Superior temporal gyrus (tissue), 1 donor: Measurements from ENCODE around the gene SLC7A10.
A peak's percentile ranks its signal among the peaks of the same experiment; 100 is the strongest.
"Not testable (repeated sequence)": the region's sequence is repeated elsewhere in the genome, so short reads cannot be mapped to it uniquely, and the experiment has no call there.

Experiments used
- DNase-seq: peaks from one replicate; pipeline ENCODE4 v3.0.0-alpha.2; 2016; ENCODE audit errors: extremely low spot score

Gene SLC7A10

DNA sequence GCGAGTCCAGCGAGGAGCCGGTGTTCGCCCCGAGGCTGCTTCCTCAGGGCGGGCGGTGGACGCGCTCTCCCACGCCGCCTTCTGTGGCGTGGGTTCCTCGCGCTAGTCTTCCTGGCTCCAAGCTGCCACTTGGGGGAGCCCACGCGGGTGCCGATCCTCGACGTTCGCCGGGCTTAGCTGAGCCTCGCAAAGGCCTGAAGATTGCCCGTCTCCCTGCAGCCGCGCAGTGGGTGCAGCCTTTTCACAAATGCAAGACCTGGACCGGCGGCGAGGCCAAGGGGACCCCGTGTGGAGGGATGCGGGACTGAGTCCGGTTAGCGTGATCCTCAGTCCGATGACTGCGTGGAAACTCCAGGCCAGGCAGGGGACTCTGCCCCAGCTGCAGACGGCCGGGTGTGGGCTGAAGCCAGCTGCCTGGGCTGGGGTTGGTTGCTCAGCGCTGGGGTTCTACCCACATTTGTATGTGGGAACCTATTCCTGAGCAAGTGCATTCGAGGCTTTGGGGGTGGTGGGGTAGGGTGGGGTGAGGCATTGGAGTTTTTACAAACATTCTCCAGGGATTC lies 48.2 kb downstream of the SLC7A10 start:
- DNase-seq: no peak

DNA sequence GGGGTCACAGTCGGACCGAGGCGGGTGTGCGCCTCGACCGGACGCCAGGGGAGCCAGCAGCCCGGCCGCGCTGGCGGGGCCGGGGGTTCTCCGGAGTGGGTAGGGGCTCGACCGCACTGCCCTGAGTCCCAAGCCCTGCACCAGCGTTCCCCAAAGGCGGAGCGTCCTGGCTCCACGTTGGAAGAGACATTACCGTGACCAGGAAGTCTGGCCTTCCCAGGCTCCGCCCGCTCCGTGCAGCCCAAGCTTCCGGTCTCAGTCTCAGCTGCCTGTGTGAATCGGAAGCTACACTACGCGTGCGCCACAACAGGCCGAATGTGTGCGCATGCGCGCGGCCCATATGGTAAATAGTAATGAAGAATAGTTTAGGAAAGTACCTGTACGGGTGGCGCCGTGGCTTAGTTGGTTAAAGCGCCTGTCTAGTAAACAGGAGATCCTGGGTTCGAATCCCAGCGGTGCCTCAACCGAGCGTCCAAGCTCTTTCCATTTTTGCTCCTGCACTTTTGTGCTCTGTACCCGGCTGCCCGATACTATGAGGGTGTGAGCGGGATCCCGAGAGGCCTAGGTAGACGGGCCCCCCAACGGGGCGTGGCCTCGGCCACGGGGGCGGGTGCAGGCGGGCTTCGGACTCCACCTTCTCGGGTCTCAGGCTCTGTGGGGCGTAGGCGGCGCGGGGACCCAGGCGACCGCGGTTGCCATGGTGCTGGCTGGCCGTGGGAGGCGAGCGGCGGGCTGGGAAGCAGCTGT lies 48.8 kb downstream of the SLC7A10 start:
- DNase-seq: peak; percentile 98

- peak; percentile 50 for DNase-seq
Observed at GRCh38 chr19:33175886-33176669, 49.6 kb downstream of the SLC7A10 start.

DNA sequence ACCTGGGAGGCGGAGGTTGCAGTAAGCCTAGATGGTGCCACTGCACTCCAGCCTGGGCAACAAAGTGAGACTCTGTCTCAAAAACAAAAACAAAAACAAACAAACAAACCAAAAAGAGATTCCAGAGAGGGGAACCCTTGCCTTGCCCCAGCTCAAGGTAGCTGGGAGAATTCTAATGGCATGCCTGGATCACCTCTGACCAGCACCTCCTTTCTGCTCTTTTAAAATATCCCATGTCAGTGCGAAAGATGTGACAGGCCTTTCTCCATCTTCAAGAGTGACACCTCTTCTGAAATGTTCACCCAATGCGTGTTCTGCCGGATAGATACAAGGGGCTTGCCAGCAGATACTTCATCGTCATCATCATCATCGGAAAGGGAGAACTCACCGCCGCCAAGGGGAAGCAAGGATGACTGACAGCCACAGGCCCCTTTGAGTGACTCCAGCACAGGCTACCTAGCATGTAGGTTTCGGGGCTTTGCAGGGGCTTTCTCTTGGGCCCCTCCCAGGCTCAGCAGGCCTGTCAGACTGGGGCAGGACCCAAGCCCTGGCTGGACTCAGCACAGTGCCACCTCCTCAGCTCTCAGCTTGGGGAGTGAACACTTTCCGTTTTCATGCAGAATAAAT lies 50.4 kb downstream of the SLC7A10 start:
- DNase-seq: no peak

GRCh38 chr19:33174186-33174585 lies 51.5 kb downstream of the SLC7A10 start:
- DNase-seq: no peak

DNA sequence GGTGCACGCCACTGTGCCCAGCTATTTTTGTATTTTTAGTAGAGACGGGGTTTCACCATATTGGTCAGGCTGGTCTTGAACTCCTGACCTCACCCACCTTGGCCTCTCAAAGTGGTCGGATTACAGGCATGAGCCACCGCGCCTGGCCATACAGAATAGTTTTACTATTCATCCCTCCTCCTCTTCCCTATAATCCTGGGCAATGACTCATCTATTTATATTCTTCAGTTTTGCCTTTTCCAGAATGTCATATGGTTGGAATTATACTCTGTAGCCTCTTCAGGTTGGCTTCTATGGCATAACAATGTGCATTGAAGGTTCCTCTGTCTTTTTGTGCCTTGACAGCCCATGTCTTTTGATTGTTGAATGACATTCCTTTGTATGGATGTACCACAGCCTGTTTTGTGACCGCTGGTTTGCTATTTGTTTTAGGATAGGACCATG lies 53.7 kb downstream of the SLC7A10 start:
- no peak for DNase-seq

- DNase-seq: no peak
Observed at GRCh38 chr19:33171222-33171795, 54.3 kb downstream of the SLC7A10 start.

DNA sequence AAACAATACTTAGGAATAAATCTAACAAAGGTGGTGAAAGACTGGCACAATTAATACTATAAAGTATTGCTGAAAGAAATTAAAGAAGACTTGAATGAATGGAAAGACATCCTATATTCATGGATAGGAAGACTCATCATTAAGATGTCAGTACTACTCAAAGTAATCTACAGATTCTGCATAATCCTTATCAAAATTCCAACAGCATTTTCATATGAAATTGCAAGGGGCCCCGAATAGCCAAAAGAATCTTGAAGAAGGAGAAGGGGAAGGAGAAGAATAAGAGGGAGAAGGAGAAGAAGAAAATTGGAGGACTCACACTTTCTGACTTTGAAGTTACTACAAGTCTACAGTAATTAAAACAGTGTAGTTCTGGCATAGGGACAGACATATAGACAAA lies 57.1 kb downstream of the SLC7A10 start:
- no peak for DNase-seq

- DNase-seq: no peak
Observed at GRCh38 chr19:33167438-33167837, 58.2 kb downstream of the SLC7A10 start.

DNA sequence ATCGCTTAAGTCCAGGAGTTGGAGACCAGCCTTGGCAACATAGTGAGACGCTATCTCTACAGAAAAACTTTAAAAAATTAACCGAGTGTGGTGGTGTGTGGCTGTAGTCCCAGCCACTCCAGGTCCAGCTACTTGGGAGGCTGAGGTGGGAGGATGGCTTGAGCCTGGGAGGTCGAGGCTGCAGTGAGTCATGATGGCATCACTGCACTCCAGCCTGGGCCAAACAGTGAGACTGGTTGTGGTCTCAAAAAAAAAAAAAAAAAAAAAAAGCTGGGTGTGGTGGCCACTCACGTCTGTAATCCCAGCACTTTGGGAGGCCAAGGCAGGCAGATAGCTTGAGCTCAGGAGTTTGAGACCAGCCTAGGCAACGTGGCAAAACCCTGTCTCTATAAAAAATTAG lies 59.6 kb downstream of the SLC7A10 start:
- not testable (repeated sequence) for DNase-seq

DNA sequence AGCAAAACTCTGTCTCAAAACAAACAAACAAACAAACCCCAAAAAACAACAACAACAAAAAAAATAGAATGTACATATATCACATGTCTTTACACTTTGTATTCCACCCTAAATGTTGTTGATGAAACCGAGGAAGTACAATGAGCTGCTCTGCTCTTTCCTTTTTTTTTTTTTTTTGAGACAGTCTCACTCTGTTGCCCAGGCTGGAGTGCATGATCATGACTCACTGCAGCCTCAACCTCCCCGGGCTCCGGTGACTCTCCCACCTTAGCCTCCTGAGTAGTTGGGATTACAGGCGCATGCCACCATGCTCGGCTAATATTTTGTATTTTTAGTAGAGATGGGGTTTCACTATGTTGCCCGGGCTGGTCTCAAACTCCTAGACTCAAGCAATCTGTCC lies 62.2 kb downstream of the SLC7A10 start:
- DNase-seq: no peak

DNA sequence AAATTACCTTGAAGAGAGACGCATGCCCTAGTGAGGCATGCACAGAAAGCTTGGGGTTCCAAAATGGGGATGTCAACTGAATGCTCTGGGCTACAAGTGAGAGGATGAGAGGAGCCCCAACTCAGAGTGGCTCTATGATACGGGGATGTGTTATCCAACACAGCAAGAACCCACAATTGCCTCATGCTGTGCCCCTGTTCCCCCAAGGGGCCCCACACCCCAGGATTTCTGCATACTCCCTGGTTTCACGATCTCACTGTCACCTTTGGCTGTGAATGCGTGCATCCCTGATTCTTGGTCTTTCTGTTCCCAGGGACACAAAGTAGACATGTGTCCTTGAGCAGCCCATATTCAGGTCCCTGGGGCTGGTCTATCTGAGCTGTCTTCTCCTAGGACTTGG lies 64.4 kb downstream of the SLC7A10 start:
- no peak for DNase-seq

- no peak for DNase-seq
Observed at GRCh38 chr19:33159893-33160292, 65.8 kb downstream of the SLC7A10 start.

GRCh38 chr19:33159149-33159548 lies 66.5 kb downstream of the SLC7A10 start:
- no peak for DNase-seq
